Measurements from ENCODE around the gene ALG13.

GRCh38 chrX:111680988-111681779, at the start of gene ALG13:
- TF ChIP-seq CTCF (IDR thresholded peaks at IDR 0.05; ENCODE audit: low read depth, low read length) (peak; percentile 60), EZH2phosphoT487 (IDR thresholded peaks at IDR 0.05; ENCODE audit: low read depth) (no peak)
